ENCODE data around the gene CATSPER4.

- no peak for TF ChIP-seq POLR2A (IDR thresholded peaks at IDR 0.05)
- no peak for TF ChIP-seq CTCF (IDR thresholded peaks at IDR 0.05)
Observed at GRCh38 chr1:26171084-26172072, 19.0 kb upstream of the CATSPER4 start, which contains the start of gene ZNF593OS.

Measured in heart left ventricle (tissue), 13 donors.